NOMO-1 (cell line): ENCODE results near the gene BMP7.
A peak's percentile ranks its signal among the peaks of the same experiment; 100 is the strongest.
"Not testable (repeated sequence)": the region's sequence is repeated elsewhere in the genome, so short reads cannot be mapped to it uniquely, and the experiment has no call there.

Experiments used
- DNase-seq, 2 experiments: peaks; one replicate each; lab custom pipeline; 2025; ENCODE audit not compliant: unreplicated experiment in 2 of 2; lab: John Stamatoyannopoulos, UW

BMP7 gene

DNA sequence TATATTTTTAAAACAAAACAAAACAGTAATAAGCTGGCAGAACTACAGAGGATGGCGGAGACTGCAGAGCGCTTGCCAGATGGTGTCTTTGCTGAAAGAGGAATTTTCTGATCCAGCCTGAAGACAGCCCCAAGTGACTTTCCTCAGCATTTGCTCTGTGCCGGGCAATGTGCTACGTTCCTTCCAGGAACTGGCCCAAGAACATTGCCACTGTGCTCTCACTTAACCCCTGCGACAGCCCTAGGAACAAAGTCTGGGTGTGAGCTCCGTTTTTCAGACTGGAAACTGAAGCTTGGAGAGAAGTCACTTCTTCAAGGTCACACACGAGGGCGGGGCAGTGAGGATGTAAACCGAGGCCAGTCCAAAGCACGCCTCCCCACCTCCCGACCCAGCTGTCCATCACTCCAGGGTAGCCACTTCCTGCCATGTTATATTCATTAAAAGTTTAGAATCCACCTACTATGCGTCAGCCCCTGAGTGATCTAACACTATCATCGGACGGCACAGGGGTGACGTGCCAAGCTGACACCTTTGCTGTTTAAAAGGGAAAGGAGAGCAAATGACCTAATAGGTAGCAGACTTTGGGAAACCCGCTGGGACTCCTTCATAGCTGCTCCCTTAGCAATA, 22.3 kb upstream of the BMP7 start:
- DNase-seq: no peak

DNA sequence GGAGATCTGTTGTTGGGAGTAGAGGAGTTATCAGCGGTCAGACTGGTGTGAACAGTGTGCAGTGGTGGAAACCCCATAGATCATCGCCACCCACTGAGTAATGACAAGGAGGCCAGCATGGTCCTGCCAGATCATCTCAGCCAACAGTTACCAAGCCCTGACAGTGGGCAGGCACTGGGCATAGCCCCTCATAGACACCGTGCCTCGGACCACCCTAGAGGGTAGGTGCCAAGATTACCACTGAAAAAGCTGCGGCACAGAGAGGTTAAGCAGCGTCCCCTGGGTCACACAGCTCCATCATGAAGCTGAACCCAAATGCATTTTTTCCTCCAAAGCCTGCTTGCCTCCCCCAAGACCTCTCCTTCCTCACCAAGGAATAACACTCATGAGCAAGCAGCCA, 21.5 kb upstream of the BMP7 start:
- no peak for DNase-seq

DNA sequence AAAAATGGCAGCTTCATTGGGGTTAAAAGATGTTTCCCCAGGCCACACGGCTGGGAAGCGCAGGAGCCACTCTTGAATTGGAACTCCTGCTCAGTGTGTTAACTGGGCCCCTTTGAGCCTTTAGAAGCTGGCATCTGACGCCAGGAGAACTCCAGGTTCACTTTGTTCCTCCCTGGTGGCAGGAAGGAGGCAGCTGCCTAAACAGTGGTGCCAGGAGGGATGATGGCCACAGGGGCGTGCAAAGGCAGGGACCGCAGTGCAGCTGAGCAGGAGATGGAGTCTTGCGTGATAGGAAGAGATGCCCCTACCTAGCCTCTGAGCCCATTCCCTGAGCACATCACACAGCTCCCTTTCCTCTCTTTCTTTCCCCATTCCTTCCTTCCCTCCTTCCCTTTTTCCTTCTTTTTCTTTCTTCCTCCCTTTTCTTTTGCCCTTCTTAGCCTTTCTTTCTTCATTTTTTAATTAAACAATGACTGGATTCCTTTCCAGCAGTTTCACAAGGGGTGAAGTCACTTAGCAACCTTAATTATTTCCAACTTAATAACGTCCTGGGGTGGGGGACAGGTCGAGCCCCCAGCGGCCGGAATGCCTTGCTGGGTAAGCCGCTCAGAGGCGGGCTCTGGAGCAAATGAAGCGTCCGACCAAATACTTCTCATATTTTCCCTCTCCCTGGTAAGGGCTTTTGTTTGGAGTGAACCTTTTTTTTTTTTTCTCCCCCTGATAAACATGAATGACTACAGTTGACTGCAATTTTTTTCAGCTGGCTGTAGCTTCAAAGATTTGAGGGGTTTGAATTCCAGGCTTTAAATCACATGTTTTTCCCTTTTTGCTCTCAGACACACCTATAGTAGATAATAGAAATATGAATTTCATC, 20.8 kb upstream of the BMP7 start:
- no peak for DNase-seq

DNA sequence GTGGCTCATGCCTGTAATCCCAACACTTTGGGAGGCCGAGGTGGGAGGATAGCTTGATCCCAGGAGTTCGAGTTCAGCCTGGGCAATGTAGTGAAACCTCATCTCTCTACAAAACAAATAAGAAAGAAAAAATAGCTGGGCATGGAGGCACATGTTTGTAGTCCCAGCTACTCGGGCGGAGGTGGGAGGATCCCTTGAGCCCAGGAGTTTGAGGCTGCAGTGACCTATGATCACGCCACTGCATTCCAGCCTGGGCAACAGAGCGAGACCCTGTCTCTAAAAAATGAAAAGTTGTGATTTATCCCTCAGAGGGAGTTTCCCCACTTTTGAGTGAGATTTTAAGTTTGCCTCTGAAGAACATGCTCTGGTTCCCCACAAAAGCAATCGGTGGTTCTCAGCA, 17.4 kb upstream of the BMP7 start:
- DNase-seq: no peak

DNA sequence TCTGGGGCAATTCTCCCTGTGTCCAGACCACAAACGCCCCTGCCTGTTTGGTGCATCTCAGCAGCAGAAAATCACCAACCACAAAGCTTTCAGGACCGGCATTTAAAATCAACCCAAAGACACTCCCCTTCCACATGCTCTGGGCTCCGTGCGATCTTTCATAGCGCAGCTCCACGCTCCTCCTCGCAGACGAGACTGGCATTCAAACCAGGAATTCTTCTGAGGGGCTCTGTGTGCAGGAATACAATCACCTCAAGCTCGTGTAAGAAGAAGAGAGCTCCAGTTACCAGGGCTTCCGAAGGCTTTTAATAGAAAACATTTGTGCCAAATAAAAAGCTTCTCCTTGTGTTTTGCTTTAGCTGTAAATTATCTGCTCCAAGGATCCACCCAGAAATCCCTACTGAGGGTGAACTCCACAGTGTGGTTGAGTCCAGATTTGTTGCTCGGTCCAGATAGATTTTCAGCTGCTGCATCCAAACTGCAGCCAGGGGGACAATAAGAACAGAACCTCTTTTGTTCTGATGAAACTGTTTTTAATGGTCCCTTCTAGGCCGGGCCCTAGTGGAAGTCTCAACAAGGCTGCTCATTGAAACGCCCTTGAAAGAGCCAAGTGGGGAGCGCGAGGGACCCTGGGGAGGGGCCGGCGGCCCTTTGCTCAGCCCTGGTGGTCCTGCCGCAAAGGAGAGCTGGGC, 16.4 kb upstream of the BMP7 start:
- no peak for DNase-seq

DNA sequence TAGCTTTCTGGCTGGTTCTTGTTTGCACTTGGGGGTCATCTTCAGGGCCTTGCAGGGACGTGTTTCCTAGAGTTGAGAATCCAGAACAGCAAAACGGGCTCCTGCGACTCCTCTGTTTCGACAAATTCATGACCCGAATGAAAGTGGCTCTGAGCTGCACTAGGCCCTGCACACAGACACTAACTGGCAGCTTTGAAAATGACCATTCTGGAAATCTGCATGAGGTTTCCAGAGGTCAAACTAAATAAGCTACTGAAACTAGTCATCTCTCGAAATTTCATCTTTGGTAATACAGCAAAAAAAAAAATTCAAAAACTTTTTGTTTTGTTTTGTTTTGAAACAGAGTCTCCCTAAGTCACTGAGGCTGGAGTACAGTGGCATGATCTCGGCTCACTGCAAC, 15.5 kb upstream of the BMP7 start:
- DNase-seq: no peak

DNA sequence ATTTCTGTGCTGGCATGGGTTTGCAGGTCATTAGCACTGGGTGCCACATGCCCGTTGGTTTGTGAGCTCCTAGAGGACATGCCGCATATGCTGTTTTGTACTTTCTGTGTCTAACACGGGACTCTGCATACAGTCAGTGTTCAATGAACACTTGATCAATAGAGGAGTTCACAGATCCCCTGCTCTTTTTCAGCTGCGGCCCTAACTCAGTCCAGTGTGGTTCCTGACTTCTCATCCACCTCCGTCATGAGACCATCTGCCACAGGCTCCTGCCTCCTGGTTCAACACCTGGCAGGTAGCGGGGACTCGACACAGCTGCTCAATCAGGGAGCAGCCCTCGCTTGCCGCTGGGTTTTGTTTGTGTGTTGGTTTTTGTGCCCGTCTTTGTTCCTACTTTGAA, 13.8 kb upstream of the BMP7 start:
- DNase-seq: no peak

DNA sequence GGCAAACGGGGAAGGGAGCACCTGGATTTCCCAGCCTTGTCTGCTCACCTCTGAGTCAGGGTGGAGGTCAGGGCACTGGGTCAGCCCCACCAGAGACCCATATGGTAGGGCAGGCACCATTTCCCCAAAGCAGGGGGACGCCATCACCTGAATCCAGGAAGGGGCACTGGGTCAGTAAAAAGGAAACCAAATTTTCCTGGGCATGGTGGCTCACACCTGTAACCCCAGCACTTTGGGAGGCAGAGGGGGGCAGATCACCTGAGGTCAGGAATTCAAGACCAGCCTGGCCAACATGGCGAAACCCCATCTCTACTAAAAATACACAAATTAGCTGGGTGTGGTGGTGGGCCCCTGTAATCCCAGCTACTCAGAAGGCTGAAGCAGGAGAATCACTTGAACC, 13.1 kb upstream of the BMP7 start:
- DNase-seq: not testable (repeated sequence)

DNA sequence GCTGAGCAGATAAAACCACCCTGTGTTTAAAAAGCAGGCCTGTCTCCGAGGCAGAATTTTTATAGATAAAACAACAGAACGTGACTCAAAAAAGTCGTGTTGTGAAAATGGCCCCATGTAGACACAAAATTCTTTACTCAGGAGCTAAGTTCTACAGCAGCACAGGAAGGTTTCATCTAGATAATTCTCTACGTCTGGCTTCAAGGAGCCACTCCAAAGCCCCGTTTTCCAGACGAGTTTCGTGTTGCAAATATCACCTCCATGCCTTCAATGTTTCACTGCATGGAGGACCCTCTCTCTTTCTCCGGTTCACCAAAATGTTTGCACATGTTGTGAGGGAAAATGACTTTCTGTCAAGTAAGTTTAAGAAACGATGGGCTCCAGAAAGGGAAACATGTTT, 12.0 kb upstream of the BMP7 start:
- DNase-seq: peak; percentile 9 to 25

DNA sequence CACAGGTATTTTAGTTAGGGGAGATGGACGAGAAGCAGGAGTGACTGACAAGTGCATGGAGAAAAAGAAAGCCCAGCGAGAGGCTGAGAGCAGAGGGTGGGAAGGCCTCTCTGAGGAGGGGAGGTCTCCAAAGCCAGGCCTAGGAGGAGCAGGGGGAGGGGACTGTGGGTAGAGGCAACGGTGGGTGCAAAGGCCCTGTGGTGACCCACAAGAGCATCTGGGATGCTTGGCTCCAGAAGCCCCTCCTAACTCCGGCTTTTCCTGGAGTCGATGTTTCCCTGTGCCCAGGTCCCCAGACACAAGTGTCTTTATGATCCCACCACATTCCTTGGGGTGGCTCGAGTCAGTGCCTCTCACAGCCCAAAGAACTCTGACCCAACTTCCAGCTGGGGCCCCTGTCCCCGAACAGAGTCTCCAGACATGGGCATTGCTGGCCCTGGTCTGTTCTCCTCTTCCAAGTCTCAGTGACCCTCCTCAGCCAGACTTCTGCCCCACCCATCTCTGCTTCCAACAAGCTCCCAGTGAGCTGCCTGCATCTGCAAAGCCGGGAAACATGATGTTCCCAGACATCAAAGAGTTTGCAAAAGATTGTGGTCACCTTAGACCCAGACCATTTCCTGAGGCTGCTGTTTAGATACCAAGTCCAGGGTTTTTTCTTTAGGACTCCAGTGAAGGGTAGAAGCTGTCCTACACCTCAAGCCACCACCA, 11.1 kb upstream of the BMP7 start:
- DNase-seq: no peak

DNA sequence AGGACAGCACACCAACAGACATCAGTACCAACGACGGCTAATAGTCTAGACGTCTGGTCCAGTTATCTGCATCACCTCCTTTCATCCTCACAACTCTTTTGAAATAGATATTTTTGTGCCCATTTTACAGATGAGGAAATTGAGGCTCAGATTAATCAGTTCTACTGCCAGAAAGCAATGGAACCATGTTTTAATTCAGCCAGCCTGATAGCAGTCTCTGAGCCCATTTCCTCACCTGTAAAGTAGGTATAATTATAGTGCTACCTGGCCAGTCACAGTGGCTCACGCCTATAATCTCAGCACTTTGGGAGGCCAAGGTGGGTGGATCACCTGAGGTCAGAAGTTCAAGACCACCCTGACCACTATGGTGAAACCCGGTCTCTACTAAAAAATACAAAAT, 9.8 kb upstream of the BMP7 start:
- no peak for DNase-seq

DNA sequence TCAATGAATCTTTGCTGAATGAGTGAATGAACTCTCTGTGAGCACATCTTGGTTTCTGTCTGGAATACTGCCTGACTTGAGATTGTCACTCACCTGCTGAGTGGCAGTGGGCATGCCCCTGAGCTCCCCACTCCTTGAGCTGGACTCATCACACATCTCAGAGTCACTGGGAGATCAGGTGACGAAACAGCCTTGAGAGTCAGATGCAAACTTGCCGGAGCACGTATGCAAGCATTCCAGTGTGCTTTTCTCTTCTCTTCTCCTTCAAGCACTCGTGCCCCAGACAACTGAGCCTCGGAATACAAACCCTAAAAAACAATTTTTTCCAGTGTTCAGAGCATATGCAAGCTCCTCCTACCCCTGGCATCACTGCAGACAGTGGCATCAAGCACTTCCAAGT, 9.4 kb upstream of the BMP7 start:
- no peak for DNase-seq

DNA sequence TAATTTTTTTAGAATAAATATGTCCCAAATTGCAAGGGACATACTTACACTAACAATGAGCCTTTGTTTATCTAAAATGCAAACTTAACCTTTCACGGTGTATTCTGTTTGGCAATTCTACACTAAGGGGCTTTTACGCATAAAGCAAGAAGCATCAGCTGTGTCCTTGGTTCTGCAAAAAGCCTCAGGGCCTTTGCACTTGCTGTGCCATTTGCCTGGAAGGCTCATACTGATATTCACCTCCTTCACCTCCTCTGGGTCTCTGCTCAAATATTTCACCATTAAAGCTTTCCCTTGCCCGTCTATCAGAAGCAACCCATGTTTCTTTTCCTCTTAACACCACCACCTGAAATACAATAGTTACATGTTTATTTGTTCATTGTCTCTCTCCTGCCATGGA, 8.9 kb upstream of the BMP7 start:
- DNase-seq: no peak

DNA sequence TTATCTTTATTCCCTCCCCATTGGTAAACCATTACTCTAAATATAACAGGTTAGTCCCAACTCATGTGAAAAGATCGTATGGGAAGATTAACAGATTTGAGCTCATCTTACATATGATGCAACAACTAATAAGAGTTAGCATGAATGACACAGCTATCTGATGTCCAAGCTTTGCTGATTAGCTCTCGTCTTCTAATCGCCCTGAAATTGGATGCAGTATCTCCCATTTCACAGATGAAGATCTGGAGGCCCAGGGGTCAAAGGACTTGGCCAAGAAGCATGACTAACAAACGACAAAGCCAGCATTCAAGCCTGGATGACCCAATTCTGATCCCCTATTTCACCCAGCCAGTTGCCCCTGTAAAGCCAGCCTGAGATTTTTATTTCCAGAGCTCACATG, 8.4 kb upstream of the BMP7 start:
- DNase-seq: no peak

DNA sequence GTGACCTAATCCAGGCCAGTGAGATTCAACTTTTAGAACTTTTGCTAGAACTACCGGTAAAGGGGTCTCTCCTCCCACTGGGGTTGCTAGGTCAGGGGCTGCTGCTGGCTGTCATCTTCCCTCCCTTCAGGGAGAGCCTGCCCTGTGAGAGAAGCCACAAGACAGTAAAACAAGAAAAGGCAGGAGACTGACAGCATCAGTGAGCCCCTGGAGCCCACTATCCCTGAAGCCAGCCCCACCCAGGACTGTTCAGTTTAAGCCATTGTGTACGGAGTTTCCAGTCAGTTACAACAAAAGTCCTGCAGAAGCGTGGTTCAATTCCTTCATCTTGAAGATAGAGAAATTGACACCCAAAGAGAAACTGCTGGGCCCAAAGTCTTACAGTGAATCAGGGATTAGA, 7.9 kb upstream of the BMP7 start:
- no peak for DNase-seq

DNA sequence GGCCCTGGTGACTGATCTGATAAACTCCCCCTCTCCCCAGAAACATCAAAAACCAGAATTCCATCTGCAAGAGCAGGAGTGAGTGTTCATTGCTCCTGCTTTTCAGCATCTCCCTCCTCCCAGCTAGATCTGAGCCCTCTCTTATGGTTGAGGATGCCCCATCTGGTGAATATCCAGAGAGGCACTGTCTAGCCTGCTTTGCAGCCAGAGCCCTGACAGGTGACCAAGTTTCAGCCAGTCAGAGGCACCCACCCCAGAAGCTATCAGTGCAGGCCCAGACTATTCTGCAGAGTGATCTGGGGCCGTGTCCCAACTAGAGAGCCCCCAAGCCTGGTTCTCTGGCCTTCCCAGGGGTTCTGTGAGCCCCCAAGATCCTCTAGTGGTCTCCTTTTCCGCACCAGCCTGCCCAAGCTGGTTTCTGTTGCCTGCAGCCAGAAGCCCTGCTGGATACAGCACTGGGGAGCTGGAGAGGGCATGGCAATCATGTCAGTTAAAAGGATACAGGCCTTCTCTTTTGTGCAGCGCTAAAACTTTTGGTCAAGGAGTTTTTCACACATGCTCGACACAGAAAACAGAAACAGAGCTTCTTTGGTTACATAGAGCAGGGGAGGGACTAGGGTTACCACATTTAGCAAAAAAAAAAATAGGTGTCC, 6.6 kb upstream of the BMP7 start:
- DNase-seq: no peak

DNA sequence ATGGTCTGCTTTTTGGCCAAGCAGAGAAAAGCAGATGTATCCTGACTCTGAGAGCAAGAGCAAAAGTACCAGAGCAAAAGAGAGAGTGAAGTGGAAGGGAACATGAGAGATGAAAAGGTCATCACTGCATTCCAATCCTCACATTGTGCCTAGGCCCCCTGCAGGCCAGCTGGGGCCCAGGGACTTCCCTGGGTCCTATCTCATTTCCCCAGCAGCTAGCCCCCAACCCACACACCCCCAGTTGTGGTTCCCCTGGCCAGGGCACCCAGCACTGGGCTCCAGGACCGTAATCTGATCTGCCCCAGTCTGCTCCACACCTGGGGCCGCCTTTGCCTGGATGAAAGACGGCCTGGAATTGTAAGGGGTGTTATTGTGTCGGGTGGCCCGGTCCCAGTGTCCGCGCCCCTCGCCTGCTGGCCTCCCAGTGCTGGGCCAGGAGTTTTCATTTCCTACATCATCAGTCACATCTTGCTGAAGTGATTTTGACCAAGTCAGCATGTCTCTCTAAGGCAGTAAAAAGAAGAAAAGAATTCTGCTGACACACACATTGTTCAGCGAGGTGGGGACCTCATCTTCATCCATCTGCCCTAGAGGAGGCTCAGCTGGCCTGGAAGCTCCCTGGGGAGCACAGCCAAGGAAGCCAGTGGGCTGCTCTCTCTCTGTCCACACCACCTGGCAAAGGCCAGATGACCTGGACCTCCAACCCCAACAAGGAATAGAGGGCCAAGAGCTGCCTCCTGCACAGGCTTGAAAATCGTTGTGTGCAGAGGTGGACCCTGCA, 4.0 kb upstream of the BMP7 start:
- no peak for DNase-seq

DNA sequence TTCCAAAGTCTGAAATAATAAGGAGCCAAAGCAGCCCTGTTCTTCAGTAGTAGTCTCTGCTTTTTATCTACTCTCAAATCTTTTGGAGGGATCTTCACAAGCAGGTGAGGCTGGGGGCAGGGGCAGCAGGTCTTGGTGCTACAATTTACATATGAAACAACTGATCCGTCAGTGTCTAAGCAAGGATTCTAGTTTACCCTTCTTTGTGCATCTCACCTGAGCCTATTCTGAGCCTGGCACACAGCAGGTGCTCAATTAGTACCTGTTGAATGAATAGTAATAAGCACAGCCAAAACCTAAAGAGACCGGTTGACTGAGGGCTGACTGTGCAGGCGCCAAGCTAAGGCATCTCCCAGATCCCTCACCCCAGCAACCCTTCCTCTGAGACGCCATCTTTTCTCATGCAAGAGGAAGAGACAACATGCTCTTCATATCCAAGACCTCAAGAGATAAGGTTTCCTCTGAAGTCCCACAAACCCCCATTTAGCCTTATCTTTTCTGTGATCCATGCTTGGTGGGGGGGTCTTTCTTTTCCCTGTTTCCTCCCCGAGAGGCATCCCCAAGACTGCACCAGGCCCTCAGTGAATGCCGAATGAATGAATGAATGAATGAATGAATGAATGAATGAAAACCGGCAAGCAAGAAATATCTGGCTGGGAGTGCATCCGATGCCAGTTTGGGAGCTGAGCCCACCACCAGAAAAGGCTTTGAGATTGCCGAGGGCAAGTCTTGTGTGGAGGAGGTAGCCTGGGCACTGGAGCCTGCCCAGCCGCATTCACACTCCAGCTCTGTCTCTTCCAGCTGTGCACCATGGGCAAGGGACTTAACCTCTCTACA, 2.9 kb upstream of the BMP7 start:
- no peak for DNase-seq

DNA sequence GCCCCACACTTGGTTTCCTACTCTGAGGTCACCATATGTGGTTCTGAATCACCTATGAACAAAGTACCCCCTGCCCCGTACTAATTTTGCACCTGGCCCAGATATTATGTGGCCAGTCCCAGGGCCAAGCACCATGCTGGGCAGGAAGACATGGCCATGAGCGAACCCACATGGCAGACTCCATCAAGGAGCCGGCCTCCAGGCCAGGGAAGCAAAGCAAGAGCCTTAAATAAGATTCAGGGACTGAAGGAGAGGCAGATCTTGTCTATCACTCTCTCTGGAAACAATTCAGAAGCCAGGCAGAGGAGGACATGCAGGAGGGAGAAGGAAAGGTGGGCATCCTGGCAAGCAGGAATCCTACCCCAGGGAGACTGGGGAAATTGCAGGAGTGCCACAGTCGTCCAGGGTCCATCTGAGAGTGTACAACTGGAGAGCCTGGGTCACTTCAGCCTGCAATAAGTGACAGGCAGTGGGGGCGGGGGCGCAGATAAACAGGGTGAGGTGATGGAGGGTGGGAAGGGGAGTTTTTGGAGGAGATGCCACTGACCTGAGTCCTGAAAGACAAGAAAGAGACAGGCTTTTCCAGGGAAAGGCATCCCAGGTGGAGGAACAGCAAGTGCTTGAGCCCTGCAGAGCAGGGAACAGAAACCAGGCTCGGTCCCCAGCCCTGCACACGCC, 2.1 kb upstream of the BMP7 start:
- DNase-seq: no peak
